ENCODE measurements around the gene DHRSX.
"Not testable (repeated sequence)": the region's sequence is repeated elsewhere in the genome, so short reads cannot be mapped to it uniquely, and the experiment has no call there.

The DHRSX gene

DNA sequence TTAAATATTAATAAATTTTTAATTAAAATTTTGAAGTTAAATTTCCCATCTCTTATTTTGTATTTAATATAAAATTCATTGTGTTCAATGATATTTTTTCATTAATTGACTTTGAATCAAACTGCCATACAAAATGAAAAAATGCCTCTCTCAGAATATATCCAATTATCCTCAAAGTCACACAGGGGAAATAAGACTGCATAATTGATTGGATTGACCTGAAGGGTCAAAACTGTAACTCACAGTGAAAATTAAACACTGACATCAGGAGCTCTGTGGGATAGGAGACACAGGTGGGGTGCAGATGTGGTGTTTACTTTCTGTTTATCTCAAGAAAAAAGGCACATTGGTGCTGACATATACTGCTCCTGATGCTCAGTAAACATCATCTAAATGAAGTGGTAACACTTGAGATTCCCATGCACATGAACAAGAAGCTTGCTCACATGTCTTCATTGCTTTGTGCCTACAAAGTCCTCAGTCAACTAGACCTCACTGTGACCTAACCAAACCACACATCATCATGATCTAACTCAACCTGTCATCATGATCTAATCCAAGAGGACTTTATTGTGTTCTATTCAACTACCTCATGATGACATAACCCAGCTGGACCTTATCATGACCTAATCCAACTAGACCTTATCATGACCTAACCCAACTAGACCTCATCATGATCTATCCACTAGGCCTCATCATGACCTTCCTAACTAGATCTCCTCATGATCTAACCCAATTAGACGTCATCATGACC is 83.7 kb downstream of the DHRSX start:
- no peak for DNase-seq

DNA sequence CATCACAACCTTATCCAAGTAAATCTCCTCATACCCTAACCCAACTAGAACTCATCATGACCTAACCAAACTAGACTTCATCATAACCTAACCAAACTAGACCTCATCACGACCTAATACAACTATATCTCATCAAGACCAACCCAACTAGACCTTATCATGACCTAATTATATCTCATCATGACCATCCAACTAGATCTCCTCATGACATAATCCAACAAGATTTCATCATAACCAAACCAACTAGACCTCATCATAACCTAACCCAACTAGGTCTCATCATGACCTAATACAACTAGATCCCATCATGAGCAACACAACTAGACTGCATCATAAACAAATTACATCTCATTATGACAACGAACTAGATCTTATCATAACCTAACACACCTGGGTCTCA is 86.4 kb downstream of the DHRSX start:
- no peak for DNase-seq

DNA sequence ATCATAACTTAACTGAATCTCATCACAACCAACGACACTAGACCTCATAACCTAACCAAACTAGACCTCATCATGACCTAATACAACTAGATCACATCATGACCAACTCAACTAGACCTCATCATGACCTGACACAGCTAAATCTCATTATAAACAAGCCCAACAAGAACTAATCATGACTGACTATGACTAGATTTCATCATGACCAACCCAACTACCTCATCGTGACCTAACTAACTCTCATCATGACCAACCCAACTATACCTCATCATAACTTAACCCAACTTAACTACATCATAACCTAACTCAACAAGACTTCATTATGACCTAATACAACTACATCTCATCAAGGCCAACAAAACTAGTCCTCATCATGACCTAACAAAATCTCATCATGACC is 86.8 kb downstream of the DHRSX start:
- no peak for DNase-seq

DNA sequence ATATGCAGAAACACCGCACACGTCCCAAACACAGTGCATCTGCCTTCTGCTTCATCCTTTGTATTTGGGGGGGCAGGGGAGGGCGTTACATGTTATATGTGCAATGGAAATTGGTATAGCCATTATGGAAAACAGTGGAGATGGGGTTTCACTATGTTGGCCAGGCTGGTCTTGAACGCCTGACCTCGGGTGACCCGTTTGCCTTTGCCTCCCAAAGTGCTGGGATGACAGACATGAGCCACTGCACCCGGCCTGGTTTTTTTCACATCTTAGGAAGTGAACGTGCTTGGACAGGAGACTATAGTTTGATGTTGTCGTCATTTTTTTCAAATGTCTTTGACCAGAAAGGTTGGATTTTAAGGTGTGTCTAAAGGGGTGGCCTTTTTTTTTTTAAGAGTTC is 88.6 kb downstream of the DHRSX start:
- DNase-seq, result no peak

DNA sequence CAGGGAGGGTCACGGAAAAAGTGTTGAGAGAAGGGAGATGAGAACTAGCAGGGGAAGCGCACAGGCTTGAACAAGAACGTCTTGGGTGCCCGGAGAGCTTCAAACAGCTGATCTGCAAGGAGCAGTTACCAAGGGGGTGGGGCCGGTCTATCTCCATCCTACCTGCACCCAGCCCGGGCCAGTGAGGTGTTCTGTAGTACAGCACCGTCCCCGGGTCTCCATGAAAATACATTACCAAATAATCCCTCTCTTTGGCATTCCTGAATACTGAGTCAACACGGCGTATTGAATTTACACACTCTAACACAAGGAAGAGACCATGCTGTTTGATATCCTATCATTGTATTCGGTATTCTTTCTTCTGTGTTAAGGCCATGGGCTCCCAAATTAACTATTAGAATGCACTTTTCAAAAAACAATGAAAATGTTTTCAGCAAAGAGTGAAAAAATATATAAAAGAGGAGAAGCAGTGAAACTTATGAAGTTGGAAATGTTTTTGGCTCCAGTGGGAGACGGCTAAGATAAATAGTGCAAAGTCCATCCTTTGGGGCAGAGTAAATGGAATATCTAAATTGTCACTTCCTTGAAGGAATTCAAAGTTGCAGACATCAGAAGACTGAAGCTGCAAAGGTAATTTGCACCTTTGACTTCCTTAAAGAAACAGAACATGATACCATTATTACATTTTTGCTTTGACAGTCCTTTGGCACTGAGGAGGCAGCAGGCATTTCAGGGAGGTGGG is 90.3 kb downstream of the DHRSX start:
- no peak for DNase-seq

DNA sequence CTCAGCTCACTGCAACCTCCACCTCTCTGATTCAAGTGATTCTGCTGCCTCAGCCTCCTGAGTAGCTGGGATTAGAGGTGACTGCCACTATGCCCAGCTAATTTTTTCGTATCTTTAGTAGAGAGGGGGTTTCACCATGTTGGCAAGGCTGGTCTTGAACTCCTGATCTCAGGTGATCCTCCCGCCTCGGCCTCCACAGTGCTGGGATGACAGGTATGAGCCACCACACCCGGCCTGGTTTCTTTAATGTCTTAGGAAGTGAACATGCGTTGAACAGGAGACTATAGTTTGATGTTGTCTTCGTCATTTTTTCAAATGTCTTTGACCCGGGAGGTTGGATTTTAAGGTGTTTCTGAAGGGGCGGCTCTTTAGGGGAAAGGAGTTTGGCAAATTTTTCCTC is 91.0 kb downstream of the DHRSX start:
- DNase-seq, result no peak

DNA sequence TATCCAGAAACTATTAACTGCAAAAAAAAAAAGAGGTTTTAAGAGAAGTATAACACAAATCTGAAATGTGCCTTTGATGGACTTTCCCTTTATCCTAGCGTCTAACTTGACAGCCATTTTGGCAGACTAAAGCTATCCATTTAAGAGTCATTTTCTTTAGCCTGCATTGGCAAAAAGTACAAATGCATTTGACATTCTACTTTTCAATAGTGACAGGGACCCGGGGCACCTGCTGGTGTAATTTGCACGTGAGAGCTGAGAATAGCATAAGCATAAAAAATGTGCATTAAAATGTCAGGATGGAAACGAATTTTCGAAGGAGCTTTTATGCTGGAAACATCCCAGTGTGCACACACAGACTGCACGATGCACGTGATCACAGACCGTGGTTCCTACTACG is 91.9 kb downstream of the DHRSX start:
- DNase-seq, result no peak

DNA sequence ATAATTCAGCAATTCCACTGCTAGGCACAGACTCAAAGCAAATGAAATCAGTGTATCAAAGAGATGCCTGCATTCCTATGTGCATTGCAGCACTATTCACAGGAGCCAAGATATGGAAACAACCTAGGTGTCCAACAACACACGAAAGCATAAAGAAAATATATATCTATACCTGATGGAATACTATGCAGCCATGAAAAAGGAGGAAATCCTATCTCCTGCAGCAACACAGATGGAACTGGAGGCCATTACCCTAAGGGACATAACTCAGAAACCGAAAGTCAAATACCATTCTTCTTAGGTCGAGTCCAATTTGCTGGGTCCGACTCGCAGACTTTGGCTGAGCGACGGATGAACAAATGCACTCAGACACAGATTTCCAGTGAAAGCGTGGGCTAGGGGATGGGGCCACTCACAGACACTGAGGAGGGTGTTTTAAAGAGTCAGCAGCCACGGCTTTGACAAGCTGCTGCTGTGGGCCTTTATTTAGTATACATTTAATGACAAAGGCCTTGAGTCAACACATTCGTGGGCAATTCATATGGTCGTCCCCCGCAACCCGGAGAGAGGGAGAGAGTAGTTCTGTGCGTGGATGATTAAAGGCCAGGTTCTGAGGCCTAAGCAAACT is 93.8 kb downstream of the DHRSX start:
- DNase-seq, result no peak

DNA sequence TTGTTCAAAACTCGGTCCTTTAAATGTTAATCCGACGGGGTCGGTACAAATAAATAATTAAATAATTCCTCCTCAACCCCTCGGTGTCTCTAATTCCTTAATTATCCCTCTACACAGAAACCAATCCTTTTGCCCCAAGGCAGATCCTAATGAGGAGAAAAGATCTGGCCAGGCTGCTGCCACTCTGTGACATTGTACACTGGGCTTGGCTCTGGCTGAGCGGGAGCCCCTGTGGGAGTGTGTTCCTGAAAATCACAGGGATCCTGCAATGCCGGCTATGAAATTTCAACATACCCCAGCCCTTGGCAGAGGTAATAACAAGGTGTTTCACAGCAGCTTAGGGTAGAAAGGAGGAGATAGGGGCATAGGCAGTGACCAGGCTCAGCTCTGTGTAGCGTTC is 96.0 kb downstream of the DHRSX start:
- no peak for DNase-seq

DNA sequence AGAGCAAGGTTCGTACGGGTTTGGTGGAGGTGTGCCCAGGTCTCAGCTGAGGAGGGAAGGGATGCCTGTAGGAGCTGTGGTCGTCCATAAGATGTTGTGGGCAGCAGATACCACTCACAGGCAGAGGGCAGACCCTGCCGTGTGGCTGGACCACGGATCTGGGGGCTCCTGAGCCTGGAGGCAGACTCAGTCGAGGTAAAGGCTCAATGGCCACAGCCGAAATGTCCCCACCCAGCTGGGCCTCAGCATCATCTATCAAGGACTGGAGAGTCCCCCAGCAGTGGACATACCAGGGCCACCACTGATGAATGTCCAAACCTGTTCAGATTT is 98.5 kb downstream of the DHRSX start:
- DNase-seq, result no peak

DNA sequence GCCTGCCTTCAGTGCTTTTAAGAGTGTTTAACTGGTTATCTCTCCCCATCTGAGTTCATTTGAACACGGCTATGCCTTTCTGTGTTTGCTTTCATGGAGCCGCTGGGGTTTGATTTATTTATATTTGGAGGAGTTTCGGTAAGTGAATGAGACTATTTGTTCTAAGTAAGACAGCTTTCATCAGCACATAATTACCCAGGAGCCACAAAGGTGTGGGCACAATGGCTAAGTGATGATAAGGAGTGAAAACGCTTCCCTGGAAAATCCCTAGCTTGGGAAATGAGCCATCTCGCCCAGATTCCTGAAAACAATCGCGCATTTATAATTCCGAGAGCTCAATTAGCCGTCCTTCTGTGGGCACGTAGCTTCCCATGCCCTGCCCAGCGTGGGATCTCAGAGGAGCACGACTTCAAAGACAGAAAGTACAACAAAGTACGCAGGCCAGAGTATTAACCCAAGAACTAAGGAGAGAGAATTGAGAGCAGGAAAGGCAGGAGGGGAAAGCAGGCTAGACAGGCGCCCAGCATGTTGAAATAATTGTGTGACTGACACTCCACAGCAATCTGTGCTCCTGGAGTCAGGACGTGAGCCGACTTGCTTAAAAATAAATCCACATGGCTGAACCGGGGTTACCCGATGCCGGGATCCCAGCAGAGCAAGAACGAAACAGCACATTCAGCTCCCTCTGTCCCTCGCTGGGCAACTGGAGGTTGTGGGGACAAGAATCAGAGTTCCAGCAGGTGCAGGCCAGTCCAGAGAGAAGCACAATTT is 99.0 kb downstream of the DHRSX start:
- DNase-seq, result no peak

DNA sequence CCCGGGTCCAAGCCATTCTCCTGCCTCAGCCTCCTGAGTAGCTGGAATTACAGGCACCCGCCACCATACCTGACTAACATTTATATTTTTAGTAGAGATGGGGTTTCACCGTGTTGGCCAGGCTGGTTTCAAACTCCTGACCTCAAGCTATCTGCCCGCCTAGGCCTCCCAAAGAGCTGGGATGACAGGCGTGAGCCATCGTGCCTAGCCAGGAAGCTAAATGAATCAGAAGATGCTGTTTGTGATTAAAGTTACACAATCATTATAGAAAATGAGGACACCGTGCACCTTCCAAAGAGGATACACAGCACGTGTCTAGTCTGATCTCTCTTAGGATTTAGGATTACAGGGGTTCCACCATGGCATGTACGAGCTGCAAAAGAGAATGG is 99.6 kb downstream of the DHRSX start:
- DNase-seq, result no peak

DNA sequence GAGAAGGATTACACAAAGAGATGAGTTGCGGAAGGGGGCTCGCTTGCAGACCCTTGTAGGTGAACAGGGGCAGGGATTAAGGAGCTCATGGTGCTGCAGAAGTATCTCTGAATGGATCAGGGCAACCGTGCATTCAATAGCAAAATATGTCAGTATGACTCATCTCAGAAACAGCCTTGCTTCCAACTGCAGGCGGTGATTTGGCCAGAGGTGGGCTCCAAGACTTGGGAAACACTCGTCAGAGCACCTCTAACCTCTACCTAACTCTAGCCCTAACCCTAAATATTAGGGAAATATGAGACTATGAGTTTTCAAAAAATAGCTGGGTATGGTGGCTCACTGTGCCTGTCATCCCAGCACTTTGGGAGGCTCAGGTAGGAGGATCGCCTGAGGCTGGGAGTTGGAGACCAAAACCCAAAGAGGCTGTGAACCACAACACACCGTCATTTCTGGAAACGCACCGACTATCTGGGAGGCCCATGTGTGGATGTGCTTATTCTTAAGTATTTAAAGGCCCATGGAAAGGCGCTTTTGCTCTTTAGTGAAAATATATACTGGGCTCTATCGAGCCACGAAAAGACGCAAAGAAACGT is 102.6 kb downstream of the DHRSX start:
- no peak for DNase-seq

DNA sequence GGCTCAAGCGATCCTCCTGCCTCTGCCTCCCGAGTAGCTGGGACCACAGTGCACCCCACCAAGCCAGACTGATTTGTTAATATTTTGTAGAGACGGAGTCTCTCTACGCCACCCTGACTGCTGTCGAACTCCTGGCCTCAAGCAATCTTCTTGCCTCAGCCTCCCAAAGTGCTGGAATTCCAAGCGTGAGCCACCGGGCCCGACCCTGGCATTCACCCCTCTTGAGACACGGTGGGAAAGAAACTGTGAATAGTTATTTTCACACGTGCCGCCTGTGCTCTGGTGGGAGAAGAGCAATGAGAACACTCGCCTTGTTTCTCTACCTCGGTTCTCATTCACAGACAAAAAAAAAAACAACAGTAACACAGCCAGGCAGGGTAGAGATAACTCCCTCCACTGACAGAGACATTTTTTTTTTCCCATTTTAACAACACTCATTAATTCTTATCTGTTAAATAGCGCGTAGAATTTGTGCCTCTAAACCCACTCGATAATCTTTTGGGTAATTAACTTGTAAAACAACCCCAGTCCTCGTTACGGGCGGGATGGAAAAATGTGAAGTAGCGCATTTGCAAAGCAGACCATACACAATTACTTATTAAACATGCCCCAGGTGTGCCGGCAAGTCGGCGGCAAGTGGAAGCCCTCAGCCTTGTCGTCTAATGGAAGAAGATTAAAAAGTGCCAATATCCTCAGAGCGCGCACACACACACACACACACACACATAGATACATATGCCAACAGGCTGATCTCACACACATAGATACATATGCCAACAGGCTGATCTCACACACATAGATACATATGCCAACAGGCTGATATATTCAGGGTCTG is 103.3 kb downstream of the DHRSX start:
- DNase-seq, result no peak

DNA sequence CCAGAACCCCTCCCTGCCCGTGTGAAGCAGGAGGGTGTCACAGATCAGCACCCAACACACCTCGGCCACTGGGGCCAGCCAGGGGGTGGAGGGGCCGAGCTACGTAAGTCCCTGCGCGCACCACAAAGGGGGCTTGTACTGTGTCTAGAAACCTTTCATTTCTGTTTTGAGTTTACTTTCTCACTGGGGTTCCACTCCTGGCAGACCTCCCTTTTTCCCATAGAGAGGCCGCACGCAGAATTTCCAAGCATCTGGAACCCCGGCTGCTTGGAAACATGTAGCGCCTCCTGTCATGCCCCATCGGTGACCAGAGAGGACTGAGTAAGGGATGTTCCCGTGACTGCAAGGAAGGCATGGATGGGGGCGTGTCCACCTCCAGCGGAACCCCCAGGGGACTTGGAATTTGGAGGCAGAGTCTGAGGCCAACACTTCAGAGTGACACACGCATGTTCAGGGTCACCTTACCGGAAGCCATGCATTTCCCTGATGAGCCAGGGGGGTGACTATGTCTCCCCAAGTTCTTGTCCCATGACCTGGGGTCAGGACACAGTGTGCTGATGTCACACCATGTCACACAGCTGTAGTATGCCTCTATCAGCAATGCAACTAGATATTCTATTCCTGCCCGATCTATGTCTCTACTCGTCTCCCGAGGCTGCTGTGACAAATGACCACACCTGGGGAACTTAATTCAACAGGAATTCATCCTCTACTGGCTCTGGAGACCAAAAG is 105.3 kb downstream of the DHRSX start:
- no peak for DNase-seq

DNA sequence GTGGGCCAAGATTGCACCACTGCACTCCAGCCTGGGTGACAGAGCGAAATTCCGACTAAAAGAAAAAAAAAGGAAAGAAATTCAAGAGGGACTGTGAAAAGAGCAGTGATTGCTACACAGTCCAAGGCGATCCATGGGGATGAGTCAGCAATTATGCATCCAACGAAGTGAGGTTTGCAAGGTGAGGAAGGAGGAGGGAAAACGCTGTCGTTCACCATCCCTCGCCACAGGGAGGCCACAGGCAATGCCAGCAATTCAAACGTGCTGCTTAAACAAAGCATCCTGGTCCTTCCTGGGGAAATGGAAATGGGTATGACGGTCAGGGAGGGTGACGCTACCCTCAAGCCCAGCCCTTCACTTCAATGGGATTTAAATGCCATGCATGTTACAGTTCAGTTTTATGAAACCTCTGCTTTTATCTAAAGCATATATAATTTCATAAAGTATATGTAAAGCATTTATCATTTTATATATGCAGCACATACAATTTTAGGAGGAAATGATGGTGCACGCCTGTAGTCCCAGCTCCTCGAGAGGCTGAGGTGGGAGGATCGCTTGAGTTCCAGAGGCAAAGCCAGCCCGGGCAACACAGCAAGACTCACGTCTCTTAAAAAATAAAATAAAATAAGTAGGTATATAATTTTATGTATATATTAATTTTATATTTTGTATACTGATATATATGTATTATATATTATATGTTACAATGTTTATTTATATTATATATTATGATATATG is 108.7 kb downstream of the DHRSX start:
- DNase-seq, result no peak

DNA sequence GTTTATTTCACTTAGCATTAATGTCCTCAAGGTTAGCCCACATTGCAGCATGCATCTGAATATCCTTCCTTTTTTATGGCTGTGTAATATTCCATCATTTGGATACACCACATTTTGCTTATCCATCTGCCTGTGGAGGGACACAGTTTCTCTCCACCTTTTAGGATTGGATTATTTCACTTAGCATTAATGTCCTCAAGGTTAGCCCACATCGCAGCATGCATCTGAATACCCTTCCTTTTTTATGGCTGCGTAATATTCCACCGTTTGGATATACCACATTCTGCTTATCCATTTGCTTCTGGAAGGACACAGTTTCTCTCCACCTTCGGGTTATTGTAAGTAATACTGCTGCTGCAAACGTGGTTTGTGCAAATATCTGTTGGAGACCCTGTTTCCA is 110.0 kb downstream of the DHRSX start:
- no peak for DNase-seq

DNA sequence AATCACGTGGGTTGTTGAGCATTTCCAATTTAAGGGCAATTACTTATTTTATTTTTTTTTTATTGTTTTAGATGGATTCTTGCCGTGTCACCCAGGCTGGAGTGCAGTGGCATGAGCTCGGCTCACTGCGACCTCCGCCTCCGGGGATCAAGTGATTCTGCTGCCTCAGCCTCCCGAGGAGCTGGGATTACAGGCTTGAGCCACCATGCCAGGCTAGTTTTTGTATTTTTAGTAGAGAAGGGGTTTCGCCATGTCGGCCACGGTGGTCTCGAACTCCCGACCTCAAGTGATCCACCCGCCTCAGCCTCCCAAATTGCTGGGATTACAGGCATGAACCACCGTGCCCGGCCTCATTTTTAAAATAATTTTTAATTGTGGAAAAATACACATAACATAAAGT is 111.0 kb downstream of the DHRSX start:
- DNase-seq, result not testable (repeated sequence)

DNA sequence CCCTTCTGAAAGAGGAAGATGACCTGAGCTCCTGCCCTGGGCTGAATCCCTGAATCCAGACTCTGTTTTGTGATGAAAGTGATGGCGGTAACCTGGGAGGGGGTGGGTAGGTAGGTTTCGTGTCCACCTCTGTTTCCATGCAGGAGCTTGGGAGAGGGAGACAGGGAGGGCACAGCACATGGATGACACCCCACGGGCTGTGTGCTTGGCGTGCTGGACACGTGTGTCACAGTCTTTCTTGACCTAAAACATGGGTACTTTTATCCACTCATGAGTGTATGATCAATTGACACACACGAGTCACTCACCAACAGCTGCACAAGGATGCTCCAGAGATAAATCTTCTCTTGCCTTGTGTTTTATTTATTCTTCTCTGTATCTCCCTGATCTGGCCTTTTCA is 111.5 kb downstream of the DHRSX start:
- no peak for DNase-seq

DNA sequence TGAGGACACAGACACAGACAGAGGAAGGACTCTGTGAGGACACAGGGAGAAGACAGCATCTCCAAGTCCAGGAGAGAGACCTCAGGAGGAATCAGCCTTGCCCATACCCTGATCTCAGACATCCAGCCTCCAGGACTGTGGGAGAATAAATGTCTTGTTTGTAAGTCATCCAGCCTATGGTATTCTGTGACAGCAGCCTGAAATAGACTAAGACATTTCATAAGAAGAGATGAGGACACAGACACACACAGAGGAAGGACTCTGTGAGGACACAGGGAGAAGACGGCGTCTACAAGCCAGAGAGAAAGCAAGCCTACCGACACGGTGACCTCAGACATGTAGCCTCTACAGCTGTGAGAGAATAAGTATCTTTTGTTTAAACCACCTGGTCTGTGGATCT is 112.1 kb downstream of the DHRSX start:
- no peak for DNase-seq

Measured in activated CD8-positive, alpha-beta memory T cell treated with anti-CD3 and anti-CD28 coated beads, Interleukin-2, amount 50 U/mL, for 4 hours (primary cell).